Astrocyte (in vitro differentiated cells and primary cell): ENCODE data around the gene PTPRN2. TPM values are rescaled to one million over a fixed set of nuclear protein-coding genes. Genes with fewer than 3 reads are reported as not detected.

Experiments
- DNase-seq: peaks from one replicate; pipeline ENCODE4 v3.0.0-alpha.2; 2010; ENCODE audit warnings: low read depth
- FAIRE-seq: peaks from 2 replicates; lab custom pipeline; 2011; peaks lifted over from hg19 to GRCh38; lab: Jason Lieb, UNC
- H2AFZ ChIP-seq: 2 replicates; pipeline ENCODE4 v1.6.0; 2012; ENCODE audit warnings: low read depth, low read length, inconsistent platforms
- H3K27ac ChIP-seq: 2 replicates; pipeline ENCODE4 v1.5.1; 2011; ENCODE audit warnings: low read depth, low read length, inconsistent platforms
- H3K27me3 ChIP-seq: 2 replicates; pipeline ENCODE4 v1.6.0; 2011; ENCODE audit warnings: low read length, inconsistent platforms; ENCODE audit not compliant: insufficient read depth
- H3K36me3 ChIP-seq: 2 replicates; pipeline ENCODE4 v1.5.1; 2011; ENCODE audit warnings: low read length, inconsistent platforms; ENCODE audit not compliant: insufficient read depth
- H3K4me1 ChIP-seq: 2 replicates; pipeline ENCODE4 v1.5.1; 2011; ENCODE audit warnings: low read length, inconsistent platforms; ENCODE audit not compliant: insufficient read depth
- H3K4me2 ChIP-seq: 2 replicates; pipeline ENCODE4 v1.6.0; 2012; ENCODE audit warnings: low read length, inconsistent platforms
- H3K4me3 ChIP-seq: 2 replicates; pipeline ENCODE4 v1.5.1; 2011; ENCODE audit warnings: low read depth, mild to moderate bottlenecking, low read length, inconsistent platforms; ENCODE audit not compliant: insufficient read depth
- H3K79me2 ChIP-seq: 2 replicates; pipeline ENCODE4 v1.6.0; 2012; ENCODE audit warnings: mild to moderate bottlenecking, low read length, inconsistent platforms; ENCODE audit not compliant: insufficient read depth
- H3K9ac ChIP-seq: 2 replicates; pipeline ENCODE4 v1.6.0; 2012; ENCODE audit warnings: mild to moderate bottlenecking, low read length, inconsistent platforms
- H3K9me3 ChIP-seq: 2 replicates; pipeline ENCODE4 v1.5.1; 2012; ENCODE audit warnings: low read depth, mild to moderate bottlenecking, low read length, inconsistent platforms; ENCODE audit not compliant: insufficient read depth
- H4K20me1 ChIP-seq: 2 replicates; pipeline ENCODE4 v1.6.0; 2012; ENCODE audit warnings: low read length, inconsistent platforms; ENCODE audit not compliant: insufficient read depth
- H3K27ac Mint-ChIP-seq: one replicate; pipeline ENCODE4 v1.8.0; 2021; ENCODE audit warnings: mild to moderate bottlenecking, mixed read lengths; ENCODE audit not compliant: unreplicated experiment
- H3K27me3 Mint-ChIP-seq: one replicate; pipeline ENCODE4 v1.8.0; 2021; ENCODE audit warnings: low read depth, mixed read lengths; ENCODE audit not compliant: unreplicated experiment
- H3K36me3 Mint-ChIP-seq: one replicate; pipeline ENCODE4 v1.8.0; 2021; ENCODE audit warnings: low read depth, mixed read lengths; ENCODE audit not compliant: unreplicated experiment
- H3K4me1 Mint-ChIP-seq: one replicate; pipeline ENCODE4 v1.8.0; 2021; ENCODE audit warnings: low read depth, mixed read lengths; ENCODE audit not compliant: unreplicated experiment
- H3K4me3 Mint-ChIP-seq: one replicate; pipeline ENCODE4 v1.8.0; 2021; ENCODE audit warnings: mild to moderate bottlenecking, moderate library complexity, mixed read lengths; ENCODE audit not compliant: unreplicated experiment
- H3K9me3 Mint-ChIP-seq: one replicate; pipeline ENCODE4 v1.8.0; 2021; ENCODE audit warnings: mild to moderate bottlenecking, mixed read lengths; ENCODE audit not compliant: unreplicated experiment
- CTCF ChIP-seq: IDR thresholded peaks from 2 replicates; pipeline ENCODE4 v1.5.1; 2011; ENCODE audit warnings: low read depth, mild to moderate bottlenecking, inconsistent platforms, low read length, moderate library complexity; ENCODE audit not compliant: insufficient read depth
- EZH2 ChIP-seq: IDR thresholded peaks from 2 replicates; pipeline ENCODE4 v1.6.1; 2012; ENCODE audit warnings: mild to moderate bottlenecking, low read length, inconsistent platforms; ENCODE audit not compliant: insufficient read depth
- total RNA-seq: library from RNA; stranded (reverse); gene quantifications from 2 replicates; pipeline ENCODE4 v1.2.1, GENCODE V29; 2021

The PTPRN2 gene
- total RNA-seq, 1 donor from 2014 or later = 0.09 TPM

GRCh38 chr7:158374146-158374545 is 213.5 kb downstream of the PTPRN2 start:
- FAIRE-seq (no peak), DNase-seq (no peak)
- Mint-ChIP-seq H3K9me3 (peaks cover 11% of the 10 kb centered on the region), H3K27me3 (no peaks in the 10 kb centered on the region), H3K27ac (no peak overlapping the region), H3K36me3 (no peaks in the 10 kb centered on the region), H3K4me3 (no peak overlapping the region), H3K4me1 (no peaks in the 10 kb centered on the region)
- no peaks in the 10 kb centered on the region for H3K79me2 ChIP-seq
- H3K27ac ChIP-seq = no peak overlapping the region
- no peak overlapping the region for H3K4me3 ChIP-seq
- peaks cover 5% of the 10 kb centered on the region for H3K9me3 ChIP-seq
- TF ChIP-seq EZH2 (no peak), CTCF (no peak)
- H3K27me3 ChIP-seq = no peaks in the 10 kb centered on the region
- H3K36me3 ChIP-seq = no peaks in the 10 kb centered on the region
- H3K9ac ChIP-seq = no peak overlapping the region
- no peak overlapping the region for H3K4me2 ChIP-seq
- no peaks in the 10 kb centered on the region for H4K20me1 ChIP-seq
- no peaks in the 10 kb centered on the region for H3K4me1 ChIP-seq
- H2AFZ ChIP-seq = no peak overlapping the region

GRCh38 chr7:158373476-158374133 is 214.0 kb downstream of the PTPRN2 start:
- Mint-ChIP-seq H3K9me3 (peaks cover 13% of the 10 kb centered on the region), H3K4me1 (no peaks in the 10 kb centered on the region), H3K27me3 (no peaks in the 10 kb centered on the region), H3K27ac (no peak overlapping the region), H3K36me3 (no peaks in the 10 kb centered on the region), H3K4me3 (no peak overlapping the region)
- no peak for FAIRE-seq
- H3K36me3 ChIP-seq = no peaks in the 10 kb centered on the region
- no peak for DNase-seq
- no peaks in the 10 kb centered on the region for H3K27me3 ChIP-seq
- no peak overlapping the region for H3K4me3 ChIP-seq
- H2AFZ ChIP-seq = no peak overlapping the region
- H3K27ac ChIP-seq = no peak overlapping the region
- no peak overlapping the region for H3K9ac ChIP-seq
- TF ChIP-seq CTCF = no peak
- no peak for TF ChIP-seq EZH2
- H3K4me1 ChIP-seq = no peaks in the 10 kb centered on the region
- peaks cover 5% of the 10 kb centered on the region for H3K9me3 ChIP-seq
- H3K4me2 ChIP-seq = no peak overlapping the region
- no peaks in the 10 kb centered on the region for H3K79me2 ChIP-seq
- H4K20me1 ChIP-seq = no peaks in the 10 kb centered on the region
